K562 (cell line): ENCODE data around the gene CPHXL2.

Experiments
- CCAR2 ChIP-seq: fragments of 200-400 bp; formaldehyde crosslinking; IDR thresholded peaks from 2 replicates; pipeline ENCODE4 v1.6.1; 2017; ENCODE audit warnings: mild to moderate bottlenecking, low read depth, low read length
- SP2 ChIP-seq: IDR thresholded peaks from 2 replicates; pipeline ENCODE4 v1.6.1; 2011; ENCODE audit warnings: mild to moderate bottlenecking, low read depth, low read length, moderate library complexity; ENCODE audit not compliant: poor library complexity, severe bottlenecking; ENCODE audit errors: extremely low read depth

DNA sequence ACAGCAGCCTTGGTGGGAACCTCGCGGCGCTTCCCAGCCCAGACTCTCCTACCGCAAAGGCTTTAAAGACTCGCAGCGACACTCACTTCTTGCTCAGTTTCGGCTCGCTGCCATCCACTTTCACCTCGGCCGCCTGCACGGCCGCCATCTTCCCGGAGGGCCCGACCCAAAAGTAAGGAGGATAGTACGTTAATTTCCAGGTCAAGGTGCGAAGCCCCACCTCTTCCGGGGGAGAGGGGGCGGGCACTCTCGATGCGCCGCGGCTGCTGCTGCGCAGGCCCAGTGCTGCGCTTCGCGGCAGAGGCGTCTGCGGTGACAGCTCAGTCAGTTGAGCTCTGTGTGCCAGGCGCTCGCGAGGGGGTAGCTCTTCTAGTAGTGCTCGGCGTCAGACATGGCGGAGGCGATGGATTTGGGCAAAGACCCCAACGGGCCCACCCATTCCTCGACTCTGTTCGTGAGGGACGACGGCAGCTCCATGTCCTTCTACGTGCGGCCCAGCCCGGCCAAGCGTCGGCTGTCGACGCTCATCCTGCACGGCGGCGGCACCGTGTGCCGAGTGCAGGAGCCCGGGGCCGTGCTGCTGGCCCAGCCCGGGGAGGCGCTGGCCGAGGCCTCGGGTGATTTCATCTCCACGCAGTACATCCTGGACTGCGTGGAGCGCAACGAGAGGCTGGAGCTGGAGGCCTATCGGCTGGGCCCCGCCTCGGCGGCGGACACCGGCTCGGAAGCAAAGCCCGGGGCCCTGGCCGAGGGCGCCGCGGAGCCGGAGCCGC, 29.1 kb downstream of the CPHXL2 start, which contains the start of the genes KARS1 and TERF2IP:
- TF ChIP-seq SP2, result no peak
- no peak for TF ChIP-seq CCAR2
